GM18511 (cell line): ENCODE data around the gene KRT81.
A peak's percentile ranks its signal among the peaks of the same experiment; 100 is the strongest.
"Not testable (repeated sequence)": the region's sequence is repeated elsewhere in the genome, so short reads cannot be mapped to it uniquely, and the experiment has no call there.

Experiments
- ATAC-seq: cut with Tn5 transposase; IDR thresholded peaks from one replicate; pipeline ENCODE4 v1.9.1; 2021; ENCODE audit warnings: mild to moderate bottlenecking, moderate library complexity; ENCODE audit not compliant: unreplicated experiment

The KRT81 gene

GRCh38 chr12:52278575-52279421 lies 12.5 kb downstream of the KRT81 start:
- ATAC-seq: peak; percentile 70

GRCh38 chr12:52277486-52278245 lies 13.7 kb downstream of the KRT81 start:
- ATAC-seq: no peak

DNA sequence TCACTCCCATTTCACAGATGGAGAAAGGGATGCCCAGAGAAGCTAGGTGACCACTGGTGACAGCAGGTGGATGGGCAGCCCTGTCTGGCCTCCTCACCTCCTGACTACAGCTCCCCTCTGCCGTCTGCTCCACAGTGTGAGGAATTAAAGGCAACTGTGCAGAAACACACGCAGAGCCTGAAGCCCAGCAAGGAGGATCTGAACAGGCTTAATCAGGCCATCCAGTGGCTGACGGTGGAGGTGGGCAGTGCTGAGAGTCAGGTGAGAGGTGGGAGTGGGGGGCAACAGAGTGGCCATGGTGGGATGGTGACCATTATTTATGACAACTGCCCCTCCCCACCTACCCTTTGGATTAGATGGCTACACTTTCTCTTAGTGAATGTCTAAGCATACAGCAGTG lies 15.6 kb downstream of the KRT81 start:
- ATAC-seq: no peak

- ATAC-seq: no peak
Observed at GRCh38 chr12:52274521-52275120, 16.7 kb downstream of the KRT81 start, which contains the start of gene KRT86. Gene KRT86 (plus strand): TSS chr12:52274645. CDS start chr12:52301917, 27,272 bp downstream.

GRCh38 chr12:52271158-52271557 lies 20.2 kb downstream of the KRT81 start:
- no peak for ATAC-seq

GRCh38 chr12:52270541-52271070 lies 20.7 kb downstream of the KRT81 start:
- ATAC-seq: no peak

DNA sequence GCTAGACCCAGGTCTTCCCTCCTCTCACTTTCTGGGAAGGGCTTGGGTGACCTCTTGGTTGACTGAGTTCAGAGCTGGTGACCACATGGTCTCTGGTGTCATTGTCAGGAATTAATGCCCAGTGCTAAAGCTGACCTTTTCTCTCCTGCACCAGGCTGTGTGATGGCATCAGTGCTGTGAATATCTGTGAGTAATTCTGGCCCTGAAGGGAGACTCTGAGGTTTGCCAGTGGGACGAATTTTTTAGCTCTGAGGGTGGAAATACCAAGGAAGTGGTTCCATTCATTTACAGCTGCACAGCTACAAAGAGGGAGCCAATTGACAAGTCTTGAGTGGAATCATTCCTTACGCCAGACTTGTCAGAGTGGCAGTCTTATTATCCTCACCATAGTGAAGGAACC lies 23.1 kb downstream of the KRT81 start:
- ATAC-seq: no peak

- no peak for ATAC-seq
Observed at GRCh38 chr12:52267699-52268098, 23.6 kb downstream of the KRT81 start.

GRCh38 chr12:52267266-52267665 lies 24.1 kb downstream of the KRT81 start:
- ATAC-seq: no peak

GRCh38 chr12:52266514-52266913 lies 24.8 kb downstream of the KRT81 start:
- ATAC-seq: no peak

DNA sequence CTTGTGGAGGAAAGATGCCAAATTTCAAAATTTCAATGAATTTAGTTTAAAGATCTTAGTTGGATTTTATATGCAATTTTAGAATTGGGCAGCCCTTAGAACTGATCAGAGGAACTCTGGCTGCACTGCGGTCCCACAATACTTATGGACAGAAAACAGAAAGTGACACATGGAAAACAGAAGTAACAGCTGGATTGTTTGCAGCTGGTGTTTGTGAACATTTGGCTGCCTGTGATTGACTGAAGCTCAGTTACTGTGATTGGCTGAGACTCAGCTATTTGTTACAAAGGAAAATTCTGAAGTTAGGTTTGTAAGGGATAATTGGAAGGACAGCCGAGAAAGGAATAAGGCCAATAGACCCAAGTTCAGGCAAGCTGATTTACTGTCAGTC lies 26.9 kb downstream of the KRT81 start:
- no peak for ATAC-seq

DNA sequence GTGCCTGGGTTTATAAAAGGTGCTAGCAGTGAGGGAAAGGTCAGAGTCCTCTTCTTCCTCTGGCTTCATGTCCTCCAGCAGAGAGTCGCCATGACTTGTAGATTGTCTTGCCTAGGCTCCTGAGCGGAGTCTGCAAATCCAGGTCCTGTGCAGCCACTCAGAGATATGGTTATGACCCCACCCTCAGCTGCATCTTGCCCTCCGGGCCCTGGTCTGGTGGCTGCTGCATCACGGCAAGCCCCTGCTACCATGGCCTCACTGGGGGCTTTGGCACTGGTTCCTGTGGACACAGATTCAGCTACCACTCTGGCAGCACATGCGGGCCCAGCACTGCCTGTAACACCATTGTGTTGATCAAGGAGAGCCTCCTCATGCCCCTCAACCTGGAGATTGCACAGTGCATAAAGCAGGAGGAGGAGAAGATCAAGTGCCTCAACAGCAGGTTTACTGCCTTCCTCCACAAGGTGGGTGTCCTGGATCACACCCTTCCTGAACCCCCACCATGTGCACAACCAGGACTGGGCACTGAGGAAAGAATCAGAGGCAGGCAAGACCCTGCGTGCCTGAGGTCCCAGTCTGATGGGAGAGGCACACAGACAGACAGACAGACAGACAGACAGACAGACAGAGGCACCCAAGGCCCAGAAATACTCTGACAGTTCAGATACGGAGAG lies 27.4 kb downstream of the KRT81 start:
- no peak for ATAC-seq

DNA sequence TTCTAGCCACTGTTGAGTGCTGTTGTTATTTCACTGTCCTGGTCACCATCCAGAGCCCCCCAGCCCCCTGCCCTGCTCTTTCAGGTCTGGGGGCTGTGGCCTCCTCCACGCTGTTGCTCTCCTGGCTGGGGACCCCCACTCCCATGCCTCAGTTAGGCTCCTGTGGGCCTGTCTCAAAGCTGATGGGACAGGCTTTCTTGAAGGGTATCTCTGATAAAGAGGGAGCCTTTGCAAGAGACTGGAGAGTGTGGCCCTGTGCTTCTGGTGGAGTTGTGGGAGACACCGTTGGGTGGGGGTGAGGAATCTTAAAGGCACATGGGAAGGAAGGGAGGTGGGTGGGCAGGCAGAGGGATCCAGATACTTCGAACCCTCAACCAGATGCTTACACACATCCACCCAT lies 29.0 kb downstream of the KRT81 start:
- ATAC-seq: no peak

DNA sequence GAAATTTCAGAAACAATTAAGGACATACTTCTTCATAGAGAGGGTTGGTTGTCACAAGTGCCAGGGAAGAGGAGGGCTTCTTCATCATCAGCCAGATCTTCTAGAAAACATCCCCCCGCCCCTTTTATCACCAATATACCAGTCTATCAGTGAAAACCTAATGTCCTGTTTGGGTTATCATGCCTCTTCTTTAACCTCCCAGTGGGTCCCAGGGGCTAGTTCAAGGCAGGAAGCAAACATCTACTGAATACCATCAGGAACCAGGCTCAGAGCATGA lies 30.2 kb downstream of the KRT81 start:
- no peak for ATAC-seq

DNA sequence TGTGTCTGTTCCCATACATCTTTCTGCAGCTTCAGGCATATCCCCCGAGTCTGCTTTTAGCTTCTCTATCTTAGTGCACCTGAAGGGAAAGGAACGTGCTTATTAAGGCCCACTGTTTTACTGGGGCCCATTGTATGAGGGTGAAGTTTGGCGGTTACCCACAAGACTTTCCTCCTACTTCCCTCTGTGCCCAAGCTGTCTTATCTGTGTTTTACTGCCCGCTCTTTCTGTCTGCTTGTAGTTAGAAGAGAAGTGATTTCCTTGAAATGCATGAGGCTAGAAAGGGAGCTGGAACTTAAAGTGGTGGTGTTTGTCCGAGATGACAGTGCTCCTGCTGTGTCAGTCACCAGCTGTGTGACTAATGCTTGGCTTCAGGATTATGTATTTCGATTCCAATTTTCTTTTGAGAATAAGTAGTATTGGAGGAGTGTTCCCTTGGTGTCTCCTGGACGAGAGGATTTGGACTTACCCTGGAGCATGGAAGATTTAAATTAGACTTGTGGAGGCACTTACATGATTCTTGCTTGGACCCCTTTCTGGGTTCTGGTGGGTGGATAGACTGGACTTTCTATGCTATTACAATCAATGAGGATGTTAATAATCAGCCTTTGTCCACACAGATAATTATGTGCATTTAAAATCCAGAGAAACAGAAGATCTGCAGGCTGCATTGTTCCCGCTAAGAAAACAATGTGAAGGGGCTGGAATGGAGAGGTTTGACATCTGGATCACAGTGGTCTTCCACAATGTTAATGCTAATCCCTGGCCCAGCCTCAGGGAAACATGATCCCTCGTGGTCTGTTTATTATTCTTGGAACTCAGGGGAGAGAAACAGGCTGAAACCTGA lies 30.8 kb downstream of the KRT81 start:
- no peak for ATAC-seq

DNA sequence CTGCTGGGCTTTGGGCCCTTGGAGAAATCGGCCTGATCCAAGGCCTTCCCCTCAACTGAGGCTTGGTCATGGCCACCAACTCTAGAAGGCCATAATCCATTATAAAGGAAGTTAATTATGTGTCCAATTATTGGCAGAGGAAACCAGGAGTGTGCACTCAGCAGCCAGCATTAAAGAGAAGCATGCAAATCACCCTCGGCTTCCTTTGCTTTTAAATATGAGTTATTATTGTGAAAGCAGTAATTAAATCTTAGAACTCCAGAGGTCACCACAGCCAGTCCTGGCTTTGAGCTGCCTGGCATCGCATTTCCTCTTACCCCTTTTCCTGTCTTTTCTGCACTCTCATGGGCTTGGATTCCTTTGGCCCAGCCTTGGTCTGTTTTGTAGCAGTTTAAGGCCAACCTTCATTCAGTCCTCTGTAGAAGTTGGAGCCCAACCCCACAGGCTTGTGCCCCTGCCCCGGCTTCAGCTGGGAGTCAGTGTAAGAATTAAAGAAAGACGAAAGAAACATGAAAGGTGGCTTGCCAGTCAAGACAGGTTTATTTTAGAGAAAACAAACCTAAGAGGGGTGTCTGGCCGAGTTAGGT lies 31.6 kb downstream of the KRT81 start:
- no peak for ATAC-seq

GRCh38 chr12:52258335-52258901 lies 32.9 kb downstream of the KRT81 start:
- no peak for ATAC-seq

GRCh38 chr12:52257922-52258321 lies 33.4 kb downstream of the KRT81 start:
- ATAC-seq: not testable (repeated sequence)

DNA sequence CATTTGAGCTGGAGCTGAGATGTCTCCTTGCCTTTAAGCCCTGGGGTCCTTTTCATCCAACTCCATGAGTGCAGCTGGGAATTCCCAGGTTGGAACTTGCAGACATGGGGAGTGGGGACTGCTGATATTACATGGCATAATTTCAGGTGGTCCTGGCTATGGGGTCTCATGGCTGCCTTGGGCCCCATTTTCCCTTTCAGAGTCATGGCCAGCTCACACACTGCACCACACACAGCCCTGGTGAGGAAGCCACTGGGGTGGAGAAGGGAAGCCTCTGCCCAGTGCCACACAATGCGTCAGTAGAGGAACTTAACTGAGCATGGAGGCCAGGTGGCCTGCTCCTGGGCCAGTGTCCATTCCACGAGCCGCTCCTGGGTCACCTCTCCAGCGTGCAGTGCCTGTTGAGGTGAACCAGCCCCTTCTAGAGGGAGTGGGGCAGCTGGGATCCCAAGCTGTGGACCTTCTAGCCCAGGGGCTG lies 34.2 kb downstream of the KRT81 start:
- no peak for ATAC-seq
